ENCODE data around the gene MICAL2. TPM values are rescaled to one million over a fixed set of nuclear protein-coding genes. Genes with fewer than 3 reads are reported as not detected.
A peak's percentile ranks its signal among the peaks of the same experiment; 100 is the strongest.

Gene MICAL2
- total and polyA plus RNA-seq, 2 donors (not counting 3 experiments of a cell fraction or from before 2014, with no cell fraction given): 67.6 to 200 TPM

DNA sequence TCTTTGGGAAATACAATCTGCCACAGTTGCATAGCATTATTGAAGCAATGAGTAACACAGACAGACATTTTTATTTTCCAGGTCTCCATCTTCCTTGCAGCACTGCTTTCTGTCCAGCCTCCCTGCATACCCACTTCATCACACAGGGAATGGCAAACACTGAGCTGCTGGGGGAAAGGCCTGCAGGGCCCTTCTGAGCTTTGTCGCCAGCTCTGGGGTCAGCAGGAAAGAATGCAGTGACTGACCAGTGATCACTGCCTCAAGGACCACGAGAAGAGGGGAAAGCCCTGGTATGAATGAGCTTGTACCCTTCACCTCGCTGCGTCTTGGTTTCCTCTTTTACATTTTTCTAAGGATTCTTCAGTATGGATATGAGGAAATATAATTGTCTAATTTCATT lies 21.3 kb upstream of the MICAL2 start:
- no peaks in the 10 kb centered on the region for H3K9me3 ChIP-seq (replicated peaks; ENCODE audit: control insufficient read depth, insufficient read depth, low read length)
- H3K27me3 ChIP-seq (ENCODE audit: control insufficient read depth in 2 of 2, insufficient read depth in 2 of 2, low read length in 2 of 2): no peaks in the 10 kb centered on the region
- TF ChIP-seq POLR2A (IDR thresholded peaks at IDR 0.05; ENCODE audit: low read depth, low read length): no peak
- TF ChIP-seq JUN (IDR thresholded peaks at IDR 0.05; ENCODE audit: borderline replicate concordance, insufficient read depth, insufficient read length, low read depth): no peak
- no peak for TF ChIP-seq POLR2AphosphoS5 (IDR thresholded peaks at IDR 0.05; ENCODE audit: insufficient read depth, low read depth, low read length)
- TF ChIP-seq GATA2 (IDR thresholded peaks at IDR 0.05; ENCODE audit: insufficient read depth, insufficient read length, low read depth, low read length): no peak
- no peak for TF ChIP-seq EZH2 (IDR thresholded peaks at IDR 0.05; ENCODE audit: borderline replicate concordance, low read depth, low read length, severe bottlenecking)
- no peak for TF ChIP-seq MYC (IDR thresholded peaks at IDR 0.05; ENCODE audit: low read depth, low read length)
- TF ChIP-seq, protein P1, sequence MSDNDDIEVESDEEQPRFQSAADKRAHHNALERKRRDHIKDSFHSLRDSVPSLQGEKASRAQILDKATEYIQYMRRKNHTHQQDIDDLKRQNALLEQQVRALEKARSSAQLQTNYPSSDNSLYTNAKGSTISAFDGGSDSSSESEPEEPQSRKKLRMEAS (IDR thresholded peaks at IDR 0.05; ENCODE audit: insufficient read depth, insufficient read length): no peak
- TF ChIP-seq, protein P2, sequence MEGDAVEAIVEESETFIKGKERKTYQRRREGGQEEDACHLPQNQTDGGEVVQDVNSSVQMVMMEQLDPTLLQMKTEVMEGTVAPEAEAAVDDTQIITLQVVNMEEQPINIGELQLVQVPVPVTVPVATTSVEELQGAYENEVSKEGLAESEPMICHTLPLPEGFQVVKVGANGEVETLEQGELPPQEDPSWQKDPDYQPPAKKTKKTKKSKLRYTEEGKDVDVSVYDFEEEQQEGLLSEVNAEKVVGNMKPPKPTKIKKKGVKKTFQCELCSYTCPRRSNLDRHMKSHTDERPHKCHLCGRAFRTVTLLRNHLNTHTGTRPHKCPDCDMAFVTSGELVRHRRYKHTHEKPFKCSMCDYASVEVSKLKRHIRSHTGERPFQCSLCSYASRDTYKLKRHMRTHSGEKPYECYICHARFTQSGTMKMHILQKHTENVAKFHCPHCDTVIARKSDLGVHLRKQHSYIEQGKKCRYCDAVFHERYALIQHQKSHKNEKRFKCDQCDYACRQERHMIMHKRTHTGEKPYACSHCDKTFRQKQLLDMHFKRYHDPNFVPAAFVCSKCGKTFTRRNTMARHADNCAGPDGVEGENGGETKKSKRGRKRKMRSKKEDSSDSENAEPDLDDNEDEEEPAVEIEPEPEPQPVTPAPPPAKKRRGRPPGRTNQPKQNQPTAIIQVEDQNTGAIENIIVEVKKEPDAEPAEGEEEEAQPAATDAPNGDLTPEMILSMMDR (IDR thresholded peaks at IDR 0.05; ENCODE audit: extremely low read depth in 1 of 2, insufficient read depth in 1 of 2, low read depth in 1 of 2, low read length in 2 of 2): no peak
- ChIA-PET CTCF (interaction anchor here (1.0 to 6.9 kb wide), 13 partner anchors 10 to 192 kb away, joined by 3 to 77 read pairs (median 7); no protein-coding TSS in a partner anchor), POLR2A (interaction anchor here (2.5 kb wide), 1 partner anchor 112 kb away, joined by 10 read pairs; no protein-coding TSS in a partner anchor)
- H3K79me2 ChIP-seq (ENCODE audit: control insufficient read depth, insufficient read depth, low read length): no peaks in the 10 kb centered on the region
- intact Hi-C loops (cut with micrococcal nuclease): no loop called here
- peak overlapping the region; percentile 99 for H3K27ac ChIP-seq (ENCODE audit: insufficient read depth, low read depth, low read length)
- DNase-seq (ENCODE audit: low read depth, low spot score): no peak
- peak; percentile 26 for FAIRE-seq
- no peak overlapping the region for H2AFZ ChIP-seq (ENCODE audit: low read depth, low read length)
- no peaks in the 10 kb centered on the region for H3K9me1 ChIP-seq (replicated peaks; ENCODE audit: control insufficient read depth, extremely low read depth, insufficient read depth, low read length)
- peak overlapping the region; percentile 50 for H3K4me2 ChIP-seq (ENCODE audit: insufficient read depth, low read length)
- no peak overlapping the region for H3K4me3 ChIP-seq (replicated peaks in 1 of 3; ENCODE audit: insufficient read depth in 1 of 3, low read depth in 1 of 3, low read length in 3 of 3)
- dilution Hi-C loops (cut with MboI; ENCODE audit: extremely low pct_ligation_motif_present, low sequenced_read_pairs): no loop called here
- BruUV-seq (replicated peaks): no TSS peak
- no peaks in the 10 kb centered on the region for H3K36me3 ChIP-seq (ENCODE audit: control insufficient read depth in 2 of 2, extremely low read depth in 1 of 2, insufficient read depth in 2 of 2, low read length in 2 of 2)
- H3K9ac ChIP-seq (replicated peaks; ENCODE audit: extremely low read depth, insufficient read depth, low read length): peak overlapping the region; percentile 57
- peaks cover 73% of the 10 kb centered on the region for H3K4me1 ChIP-seq (ENCODE audit: control insufficient read depth, extremely low read depth, insufficient read depth, low read length)
- no peaks in the 10 kb centered on the region for H4K20me1 ChIP-seq (replicated peaks; ENCODE audit: control insufficient read depth, extremely low read depth, insufficient read depth, low read length)

All from endothelial cell of umbilical vein (primary cell).